Mesodermal cell (in vitro differentiated cells): Measurements from ENCODE around the gene SIN3B.

Source experiments
- H3K27ac ChIP-seq: 2 replicates; pipeline ENCODE4 v1.7.0; 2013; ENCODE audit warnings: mild to moderate bottlenecking, low read depth, low read length, moderate library complexity; ENCODE audit not compliant: severe bottlenecking
- H3K36me3 ChIP-seq: 2 replicates; pipeline ENCODE4 v1.7.1; 2013; ENCODE audit warnings: mild to moderate bottlenecking, low read length, moderate library complexity; ENCODE audit not compliant: control insufficient read depth, insufficient read depth
- H3K4me1 ChIP-seq: one replicate; pipeline ENCODE4 v1.7.1; 2013; ENCODE audit warnings: mild to moderate bottlenecking, low read length; ENCODE audit not compliant: insufficient read depth, control insufficient read depth, poor library complexity, severe bottlenecking
- H3K4me3 ChIP-seq: 2 replicates; pipeline ENCODE4 v1.7.0; 2013; ENCODE audit warnings: low read length, control low read depth, mild to moderate bottlenecking; ENCODE audit not compliant: insufficient read depth, poor library complexity, severe bottlenecking; ENCODE audit errors: extremely low read depth
- H3K9me3 ChIP-seq: 2 replicates; pipeline ENCODE4 v1.7.1; 2013; ENCODE audit warnings: mild to moderate bottlenecking, low read length, moderate library complexity; ENCODE audit not compliant: control insufficient read depth
- WGBS, 2 experiments: methylation state at CpG; one replicate each; pipeline ENCODE4 v1.1.5; 2013; ENCODE audit warnings: missing lambda C conversion rate in 2 of 2; ENCODE audit not compliant: insufficient coverage in 2 of 2; 5-methylcytosine and 5-hydroxymethylcytosine counted together

SIN3B gene

DNA sequence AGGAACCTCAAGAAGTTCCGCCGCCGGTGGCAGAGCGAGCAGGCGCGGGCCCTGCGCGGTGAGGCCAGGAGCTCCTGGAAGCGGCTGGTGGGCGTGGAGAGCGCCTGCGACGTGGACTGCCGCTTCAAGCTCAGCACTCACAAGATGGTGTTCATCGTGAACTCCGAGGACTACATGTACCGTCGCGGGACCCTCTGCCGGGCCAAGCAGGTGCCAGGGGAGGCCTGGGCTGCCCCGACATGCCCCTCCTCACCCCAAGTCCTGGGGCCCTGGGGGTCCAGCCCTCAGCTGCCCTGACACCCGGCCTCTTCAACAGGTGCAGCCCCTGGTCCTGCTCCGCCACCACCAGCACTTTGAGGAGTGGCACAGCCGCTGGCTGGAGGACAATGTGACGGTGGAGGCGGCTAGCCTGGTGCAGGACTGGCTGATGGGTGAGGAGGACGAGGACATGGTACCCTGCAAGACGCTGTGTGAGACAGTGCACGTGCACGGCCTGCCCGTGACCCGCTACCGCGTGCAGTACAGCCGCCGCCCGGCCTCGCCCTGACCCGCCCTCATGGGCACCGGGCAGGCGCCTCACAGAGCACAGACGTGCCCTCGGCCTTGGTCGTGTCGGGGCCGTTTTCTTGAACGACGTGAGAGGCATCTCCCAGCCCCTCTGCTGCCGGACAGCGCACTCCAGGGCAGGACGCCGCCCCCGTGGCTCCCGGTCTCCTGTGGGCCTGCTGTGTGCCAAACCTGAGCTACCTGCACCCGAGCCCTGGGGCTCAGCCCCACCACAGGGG, 49.2 kb downstream of the SIN3B start:
- no peak overlapping the region for H3K27ac ChIP-seq
- H3K36me3 ChIP-seq, result peaks cover 62% of the 10 kb centered on the region
- H3K4me1 ChIP-seq, result no peaks in the 10 kb centered on the region
- peaks cover 35% of the 10 kb centered on the region for H3K9me3 ChIP-seq
- WGBS, 2 experiments, result 95 to 97% methylated on average over 52 to 53 of the region's 55 CpGs
- no peak overlapping the region for H3K4me3 ChIP-seq

DNA sequence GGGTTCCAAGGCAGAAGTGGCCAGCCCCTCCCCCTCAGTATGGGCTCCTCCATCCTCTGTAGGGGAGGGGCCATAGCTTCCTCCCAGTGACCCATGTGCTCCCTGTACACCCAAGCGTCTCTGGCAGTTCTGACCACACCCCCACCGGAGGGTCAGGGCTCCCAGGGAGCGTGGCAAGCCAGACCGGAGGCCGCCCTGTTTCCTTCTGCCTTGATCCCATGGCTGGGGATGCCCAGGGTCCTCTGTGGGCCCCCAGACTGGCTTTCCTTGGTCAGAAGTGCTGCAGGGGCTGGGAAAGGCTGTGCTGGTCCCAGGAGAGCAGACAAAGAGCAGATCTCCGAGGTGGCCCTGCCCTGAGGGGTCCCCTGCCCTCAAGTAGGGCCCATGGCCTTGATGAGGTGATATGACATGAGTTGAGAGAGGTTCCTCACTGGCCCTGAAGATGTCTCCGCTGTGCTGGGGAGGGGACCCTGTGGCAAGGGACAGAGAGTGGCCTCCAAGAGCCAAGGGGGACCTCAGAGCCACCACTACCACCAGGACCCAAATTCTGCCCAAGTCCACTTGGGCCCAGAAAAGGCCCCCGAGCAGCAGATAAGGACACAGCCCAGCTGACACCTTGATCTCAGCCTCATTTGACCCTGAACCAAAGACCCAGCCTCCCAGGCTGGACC, 51.8 kb downstream of the SIN3B start:
- peaks cover 27% of the 10 kb centered on the region for H3K9me3 ChIP-seq
- peaks cover 53% of the 10 kb centered on the region for H3K36me3 ChIP-seq
- no peak overlapping the region for H3K4me3 ChIP-seq
- H3K4me1 ChIP-seq, result no peaks in the 10 kb centered on the region
- no peak overlapping the region for H3K27ac ChIP-seq
- 91 to 100% methylated on average over 7 of the region's 8 CpGs for WGBS, 2 experiments

DNA sequence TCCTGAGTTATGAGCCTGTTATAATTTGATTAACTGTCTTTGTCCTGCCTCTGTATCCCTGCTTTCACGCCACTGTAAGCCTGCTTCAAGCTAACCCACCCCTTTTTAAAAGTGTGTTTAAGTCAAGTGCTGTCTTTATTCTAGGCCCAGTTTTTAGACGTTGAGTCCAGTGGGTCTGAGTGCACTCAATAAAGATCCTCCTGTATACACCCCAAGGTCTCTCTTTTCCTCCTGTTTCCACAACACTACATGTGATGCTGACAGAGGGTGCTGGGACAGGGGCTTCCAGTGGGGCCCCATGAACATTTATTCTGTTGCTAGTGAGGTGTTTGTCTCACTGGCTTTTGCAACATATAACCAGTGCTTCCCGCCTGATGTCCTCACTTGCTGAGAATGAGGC, 52.9 kb downstream of the SIN3B start:
- Histone ChIP-seq H3K36me3 (peaks cover 41% of the 10 kb centered on the region), H3K27ac (no peak overlapping the region), H3K4me1 (peaks cover 5% of the 10 kb centered on the region), H3K4me3 (no peak overlapping the region), H3K9me3 (peaks cover 27% of the 10 kb centered on the region)
- 100% methylated on average over 1 of the region's 3 CpGs for WGBS, 2 experiments

DNA sequence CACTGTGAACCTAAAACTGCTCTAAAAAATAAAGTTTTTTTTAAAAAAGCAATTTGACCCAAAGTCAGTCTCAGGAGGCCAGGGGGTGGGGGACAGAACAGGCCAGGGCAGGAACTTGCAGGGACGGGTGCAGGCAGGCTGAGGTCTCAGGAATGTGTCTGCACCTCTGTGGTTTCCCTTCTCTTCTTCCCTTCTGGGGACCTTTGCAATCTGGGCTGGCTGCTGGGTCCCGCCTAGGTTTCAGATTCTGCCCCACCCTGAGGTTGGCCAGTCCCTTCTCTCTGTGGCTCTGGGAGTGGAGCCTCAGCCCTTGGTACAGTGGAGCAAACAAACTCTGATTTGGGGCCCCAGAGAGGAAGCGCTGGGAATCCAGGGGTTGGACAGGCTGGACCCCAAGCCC, 54.3 kb downstream of the SIN3B start:
- Histone ChIP-seq H3K36me3 (peaks cover 28% of the 10 kb centered on the region), H3K27ac (no peak overlapping the region), H3K4me3 (no peak overlapping the region), H3K4me1 (peaks cover 6% of the 10 kb centered on the region), H3K9me3 (peaks cover 27% of the 10 kb centered on the region)
- 88 to 100% methylated on average over 2 to 3 of the region's 3 CpGs for WGBS, 2 experiments

DNA sequence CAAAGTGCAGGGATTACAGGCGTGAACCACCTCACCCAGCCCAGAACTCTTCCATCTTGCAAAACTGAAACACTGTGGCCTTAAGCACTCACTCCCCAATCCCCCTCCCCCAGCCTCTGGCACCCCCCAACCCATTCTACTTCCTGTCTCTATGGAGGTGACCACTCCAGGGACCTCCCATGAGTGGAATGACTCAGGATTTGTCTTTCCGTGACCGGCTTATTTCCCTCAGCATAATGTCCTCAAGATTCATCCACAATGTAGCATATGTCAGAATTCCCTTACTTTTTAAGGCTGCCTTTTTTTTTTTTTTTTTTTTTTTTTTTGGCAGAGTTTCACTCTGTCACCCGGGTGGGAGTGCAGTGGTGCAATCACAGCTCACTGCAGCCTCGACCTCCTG, 56.0 kb downstream of the SIN3B start:
- peaks cover 11% of the 10 kb centered on the region for H3K4me1 ChIP-seq
- no peak overlapping the region for H3K27ac ChIP-seq
- H3K9me3 ChIP-seq, result peaks cover 24% of the 10 kb centered on the region
- 81 to 82% methylated on average over 2 of the region's 5 CpGs for WGBS, 2 experiments
- no peak overlapping the region for H3K4me3 ChIP-seq
- H3K36me3 ChIP-seq, result peaks cover 11% of the 10 kb centered on the region

DNA sequence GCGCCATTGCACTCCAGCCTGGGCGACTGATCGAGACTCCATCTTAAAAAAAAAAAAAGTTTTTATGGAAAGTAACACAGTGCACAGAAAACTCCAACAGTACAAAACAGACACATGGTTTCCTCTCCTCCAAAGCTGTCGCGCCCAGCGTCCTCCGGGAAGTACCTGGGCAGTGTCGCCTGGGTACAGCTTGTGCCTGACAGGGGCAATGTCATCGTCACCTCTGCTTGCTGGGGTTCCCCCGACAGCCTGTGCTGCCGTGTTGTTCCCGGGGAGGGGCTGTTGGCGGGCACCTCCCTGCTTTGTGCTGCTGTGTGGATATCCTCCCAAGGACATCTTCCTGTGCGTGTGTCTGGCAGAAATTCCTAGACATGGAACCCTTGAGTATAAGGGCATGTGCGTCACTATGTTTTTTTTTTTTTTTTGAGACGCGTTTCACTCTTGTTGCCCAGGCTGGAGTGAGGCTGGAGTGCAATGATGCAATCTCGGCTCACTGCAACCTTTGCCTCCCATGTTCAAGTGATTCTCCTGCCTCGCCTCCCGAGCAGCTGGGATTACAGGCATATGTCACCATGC, 57.2 kb downstream of the SIN3B start:
- Histone ChIP-seq H3K36me3 (no peaks in the 10 kb centered on the region), H3K27ac (no peak overlapping the region), H3K9me3 (peaks cover 12% of the 10 kb centered on the region), H3K4me3 (no peak overlapping the region), H3K4me1 (peaks cover 11% of the 10 kb centered on the region)
- 92% methylated on average over 15 to 17 of the region's 20 CpGs for WGBS, 2 experiments

DNA sequence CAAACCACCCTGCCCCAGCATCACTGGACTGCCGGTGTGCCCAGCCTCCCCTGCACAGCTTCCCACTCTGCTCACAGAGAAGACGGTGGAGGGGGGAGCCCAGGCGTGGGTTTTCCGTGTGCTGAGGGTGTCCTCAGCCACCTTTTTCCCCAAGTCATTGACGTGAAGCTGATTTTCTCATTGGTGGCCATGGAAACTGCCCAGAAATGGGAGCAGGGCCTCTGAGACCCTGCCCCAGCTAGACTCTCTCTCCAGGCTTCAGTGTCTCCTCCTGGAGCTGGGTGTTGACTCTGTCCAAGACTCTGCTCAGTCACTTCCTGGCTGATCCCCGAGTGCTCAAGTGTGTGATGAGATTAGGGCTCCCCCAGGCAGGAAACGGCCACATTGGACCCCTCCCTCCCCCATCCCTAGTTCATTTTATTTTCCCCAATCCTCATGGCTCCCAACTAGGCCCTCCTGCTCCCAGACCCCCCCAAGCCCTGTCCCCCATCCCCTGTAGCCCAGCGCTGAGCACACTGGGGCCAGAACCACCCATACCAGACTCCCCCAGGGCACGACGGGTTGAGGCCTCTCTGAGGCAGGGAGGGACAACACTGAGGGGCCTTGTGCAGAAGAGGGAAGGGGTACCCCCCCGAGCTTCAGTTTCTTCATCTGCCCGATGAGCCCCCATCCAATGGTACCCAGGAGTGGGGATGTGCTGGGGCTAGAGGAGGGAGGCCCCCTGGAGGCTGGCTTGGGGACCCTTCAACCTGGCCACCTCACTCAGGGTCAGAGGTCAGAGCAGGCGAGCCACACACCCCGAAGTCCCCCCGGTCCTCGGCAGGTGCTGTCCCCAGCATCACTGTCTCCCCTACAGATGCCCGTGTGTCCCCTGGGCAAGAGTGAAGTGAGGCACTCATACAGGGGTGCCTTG, 58.4 kb downstream of the SIN3B start:
- WGBS, 2 experiments, result 89 to 93% methylated on average over 6 to 13 of the region's 17 CpGs
- Histone ChIP-seq H3K27ac (peak overlapping the region; percentile 45), H3K9me3 (peaks cover under 1% of the 10 kb centered on the region)

DNA sequence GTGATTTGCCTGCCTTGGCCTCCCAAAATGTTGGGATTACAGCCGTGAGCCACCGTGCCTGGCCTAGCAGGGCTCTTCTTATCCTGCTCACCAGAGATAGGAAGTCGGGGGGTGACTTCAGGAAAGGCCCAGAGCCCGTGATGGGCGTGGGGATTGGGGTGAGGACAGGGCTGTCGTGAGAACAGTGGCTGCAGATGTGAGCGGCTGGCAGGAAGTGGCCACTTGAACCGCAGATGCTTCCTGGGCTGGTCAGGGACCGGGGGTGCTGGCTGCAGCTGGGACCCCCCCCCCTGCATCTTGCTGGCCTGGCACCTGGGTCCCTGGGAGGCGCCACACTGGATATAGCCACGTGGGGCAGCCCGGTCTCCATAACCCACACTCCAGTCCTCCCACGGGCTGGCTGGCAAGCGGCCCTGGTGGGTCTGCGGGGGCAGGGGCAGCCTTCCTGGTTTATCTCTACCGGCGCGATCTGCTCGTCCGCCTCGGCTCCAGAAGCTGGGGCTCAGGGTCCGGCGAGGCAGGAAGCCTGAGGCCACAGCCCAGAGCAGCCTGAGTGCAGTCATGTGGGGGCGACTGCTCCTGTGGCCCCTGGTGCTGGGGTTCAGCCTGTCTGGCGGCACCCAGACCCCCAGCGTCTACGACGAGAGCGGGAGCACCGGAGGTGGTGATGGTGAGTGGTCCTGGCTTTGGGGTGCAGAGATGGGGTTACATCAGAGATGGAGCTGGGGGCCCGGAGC, 59.6 kb downstream of the SIN3B start, which contains the start of gene F2RL3:
Gene F2RL3, plus strand, starts transcription at position 371 of the 737 bp plus-strand sequence. Its CDS starts 191 bp downstream, at position 562.
- WGBS, 2 experiments, result 74 to 81% methylated on average over 18 to 24 of the region's 31 CpGs
- H3K36me3 ChIP-seq, result no peaks in the 10 kb centered on the region
- H3K27ac ChIP-seq, result peak within 1 kb of the TSS; percentile 62
- no peaks in the 10 kb centered on the region for H3K9me3 ChIP-seq
- H3K4me3 ChIP-seq, result no peak within 1 kb of the TSS
- peaks cover 11% of the 10 kb centered on the region for H3K4me1 ChIP-seq

More for the DNA sequence above, 58.4 kb downstream of the SIN3B start:
- Histone ChIP-seq H3K36me3 (no peaks in the 10 kb centered on the region), H3K4me3 (no peak overlapping the region), H3K4me1 (peaks cover 11% of the 10 kb centered on the region)

DNA sequence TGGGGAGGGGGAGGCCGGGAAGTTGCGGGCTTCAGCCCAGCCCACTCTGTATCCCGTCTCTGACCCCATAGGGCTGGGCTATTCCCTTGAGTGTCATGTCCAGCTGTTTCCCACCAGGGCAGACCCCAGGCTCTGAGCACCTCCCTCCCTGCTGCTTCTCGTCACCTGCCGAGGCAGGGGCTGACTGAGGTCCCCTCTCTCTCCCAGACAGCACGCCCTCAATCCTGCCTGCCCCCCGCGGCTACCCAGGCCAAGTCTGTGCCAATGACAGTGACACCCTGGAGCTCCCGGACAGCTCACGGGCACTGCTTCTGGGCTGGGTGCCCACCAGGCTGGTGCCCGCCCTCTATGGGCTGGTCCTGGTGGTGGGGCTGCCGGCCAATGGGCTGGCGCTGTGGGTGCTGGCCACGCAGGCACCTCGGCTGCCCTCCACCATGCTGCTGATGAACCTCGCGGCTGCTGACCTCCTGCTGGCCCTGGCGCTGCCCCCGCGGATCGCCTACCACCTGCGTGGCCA, 60.2 kb downstream of the SIN3B start:
- no peaks in the 10 kb centered on the region for H3K9me3 ChIP-seq
- no peaks in the 10 kb centered on the region for H3K36me3 ChIP-seq
- H3K4me1 ChIP-seq, result peaks cover 11% of the 10 kb centered on the region
- 90 to 94% methylated on average over 17 to 20 of the region's 22 CpGs for WGBS, 2 experiments
- peak overlapping the region; percentile 62 for H3K27ac ChIP-seq
- H3K4me3 ChIP-seq, result no peak overlapping the region
